Endothelial cell of umbilical vein (primary cell): ENCODE results near the gene CPA4. TPM values are rescaled to one million over a fixed set of nuclear protein-coding genes. Genes with fewer than 3 reads are reported as not detected.

Source experiments
- BruUV-seq: library from RNA; stranded (reverse); fragments of 400-500 nt; replicated peaks from 2 replicates; lab custom pipeline; 2021; lab: Mats Ljungman, UMichigan
- CTCF ChIA-PET: fragments of 300-600, 350-600 bp; sonication (Branson Sonifier 250); formaldehyde crosslinking; loops from one replicate; lab custom pipeline; 2021; ENCODE audit warnings: antibody characterized with exemption, inconsistent platforms; lab: Charles Lee
- POLR2A ChIA-PET: fragments of 300-600, 350-600 bp; sonication (Branson Sonifier 250); formaldehyde crosslinking; loops from one replicate; lab custom pipeline; 2021; ENCODE audit warnings: antibody characterized with exemption, inconsistent platforms; lab: Charles Lee
- DNase-seq: peaks from one replicate; pipeline ENCODE4 v3.0.0-alpha.2; 2011; ENCODE audit warnings: low read depth, low spot score
- FAIRE-seq: peaks from 2 replicates; lab custom pipeline; 2011; peaks lifted over from hg19 to GRCh38; lab: Jason Lieb, UNC
- H2AFZ ChIP-seq: 2 replicates; pipeline ENCODE4 v1.6.0; 2012; ENCODE audit warnings: low read depth, low read length, control low read depth, inconsistent platforms
- H3K27ac ChIP-seq: 2 replicates; pipeline ENCODE4 v1.5.1; 2011; ENCODE audit warnings: low read depth, mild to moderate bottlenecking, control low read depth, low read length, moderate library complexity; ENCODE audit not compliant: insufficient read depth
- H3K27me3 ChIP-seq, 2 experiments: 2 replicates each; pipeline versions ENCODE4 v1.6.0 to v1.6.1; 2011; ENCODE audit warnings: low read length in 2 of 2, mixed read lengths in 1 of 2; ENCODE audit not compliant: control insufficient read depth in 2 of 2, insufficient read depth in 2 of 2
- H3K36me3 ChIP-seq, 2 experiments: 2 replicates in 1 of 2; 3 replicates in 1 of 2; pipeline ENCODE4 v1.5.1; 2011; ENCODE audit warnings: low read length in 2 of 2, mild to moderate bottlenecking in 1 of 2, moderate library complexity in 1 of 2; ENCODE audit not compliant: control insufficient read depth in 2 of 2, insufficient read depth in 2 of 2; ENCODE audit errors: extremely low read depth in 1 of 2
- H3K4me1 ChIP-seq: 3 replicates; pipeline ENCODE4 v1.5.1; 2011; ENCODE audit warnings: mild to moderate bottlenecking, low read length; ENCODE audit not compliant: control insufficient read depth, insufficient read depth; ENCODE audit errors: extremely low read depth
- H3K4me2 ChIP-seq: 2 replicates; pipeline ENCODE4 v1.6.1; 2011; ENCODE audit warnings: low read length, control low read depth, mixed read lengths; ENCODE audit not compliant: insufficient read depth
- H3K4me3 ChIP-seq, 3 experiments: fragments of 200-600 bp in 1 of 3; sonication (generic), shearing (Covaris generic) in 1 of 3; replicated peaks in 1 of 3; 2 replicates each; pipeline ENCODE4 v1.5.1; 2011 to 2016; ENCODE audit warnings: control low read depth in 3 of 3, low read length in 3 of 3, mild to moderate bottlenecking in 2 of 3, inconsistent platforms in 1 of 3, low read depth in 1 of 3, moderate library complexity in 1 of 3; ENCODE audit not compliant: insufficient read depth in 1 of 3
- H3K79me2 ChIP-seq: 2 replicates; pipeline ENCODE4 v1.6.0; 2012; ENCODE audit warnings: low read length, inconsistent platforms; ENCODE audit not compliant: control insufficient read depth, insufficient read depth
- H3K9ac ChIP-seq: replicated peaks from 2 replicates; pipeline ENCODE3; 2011; ENCODE audit warnings: low read length, control low read depth; ENCODE audit not compliant: insufficient read depth; ENCODE audit errors: extremely low read depth
- H3K9me1 ChIP-seq: replicated peaks from 3 replicates; pipeline ENCODE4 v1.6.0; 2011; ENCODE audit warnings: mild to moderate bottlenecking, low read length; ENCODE audit not compliant: control insufficient read depth, insufficient read depth; ENCODE audit errors: extremely low read depth
- H3K9me3 ChIP-seq: replicated peaks from 2 replicates; pipeline ENCODE4 v1.5.1; 2012; ENCODE audit warnings: low read length, inconsistent platforms; ENCODE audit not compliant: control insufficient read depth, insufficient read depth
- H4K20me1 ChIP-seq: replicated peaks from 2 replicates; pipeline ENCODE3; 2011; ENCODE audit warnings: mild to moderate bottlenecking, low read length; ENCODE audit not compliant: control insufficient read depth, insufficient read depth; ENCODE audit errors: extremely low read depth
- CTCF ChIP-seq, 2 donors: IDR thresholded peaks; 1 replicate in 1 of 2; 2 replicates in 1 of 2; pipeline ENCODE4 v1.5.1; 2011; ENCODE audit warnings: low read length in 2 of 2, mild to moderate bottlenecking in 2 of 2, moderate library complexity in 2 of 2, control low read depth in 1 of 2, inconsistent platforms in 1 of 2, low read depth in 1 of 2; ENCODE audit not compliant: insufficient read depth in 1 of 2; ENCODE audit errors: extremely low read depth in 1 of 2
- EZH2 ChIP-seq: IDR thresholded peaks from 2 replicates; pipeline ENCODE4 v1.6.1; 2012; ENCODE audit warnings: borderline replicate concordance, low read depth, mild to moderate bottlenecking, moderate library complexity, low read length, inconsistent platforms; ENCODE audit not compliant: severe bottlenecking
- FOS ChIP-seq: IDR thresholded peaks from 2 replicates; pipeline ENCODE4 v1.6.1; 2011; ENCODE audit warnings: mild to moderate bottlenecking, low read length, moderate library complexity, borderline replicate concordance; ENCODE audit not compliant: insufficient read depth
- GATA2 ChIP-seq: IDR thresholded peaks from 2 replicates; pipeline ENCODE4 v1.7.0; 2011; ENCODE audit warnings: low read depth, mild to moderate bottlenecking, moderate library complexity, mixed read lengths, low read length; ENCODE audit not compliant: insufficient read length, insufficient read depth
- JUN ChIP-seq: IDR thresholded peaks from 2 replicates; pipeline ENCODE4 v1.6.1; 2011; ENCODE audit warnings: borderline replicate concordance, low read depth; ENCODE audit not compliant: insufficient read length, insufficient read depth
- MAX ChIP-seq: IDR thresholded peaks from 2 replicates; pipeline ENCODE4 v1.6.1; 2011; ENCODE audit not compliant: insufficient read depth, insufficient read length
- MYC ChIP-seq: IDR thresholded peaks from one replicate; pipeline ENCODE4 v1.6.1; 2011; ENCODE audit warnings: mild to moderate bottlenecking, low read depth, low read length
- POLR2A ChIP-seq: IDR thresholded peaks from 2 replicates; pipeline ENCODE4 v1.6.1; 2012; ENCODE audit warnings: low read depth, mild to moderate bottlenecking, control low read depth, low read length
- POLR2AphosphoS5 ChIP-seq: IDR thresholded peaks from 2 replicates; pipeline ENCODE4 v1.6.1; 2012; ENCODE audit warnings: low read depth, mild to moderate bottlenecking, control low read depth, low read length, moderate library complexity; ENCODE audit not compliant: insufficient read depth
- dilution Hi-C: fragments of 300-500 bp; cut with MboI; formaldehyde crosslinking; loops from one replicate; pipeline ENCODE4 v1.15.0; 2019; ENCODE audit warnings: low sequenced_read_pairs; ENCODE audit not compliant: extremely low pct_ligation_motif_present
- intact Hi-C: fragments of 100-400 bp; cut with micrococcal nuclease; formaldehyde crosslinking; loops from one replicate; pipeline ENCODE4 v1.10.0; 2022
- polyA plus RNA-seq, 4 experiments: library from polyadenylated mRNA; depleted of rRNA in 3 of 4; stranded (reverse) in 3 of 4; unstranded in 1 of 4; fragments of >200 nt; gene quantifications; 2 replicates each; pipeline versions ENCODE4 v1.2.1 to v1.2.3, GENCODE V29; 2011 to 2012; ENCODE audit warnings: missing spikeins in 1 of 4
- total RNA-seq: library from RNA; stranded (reverse); gene quantifications from 2 replicates; pipeline ENCODE4 v1.2.3, GENCODE V29; 2021

CPA4 gene
- total and polyA plus RNA-seq, 2 donors (not counting 3 experiments of a cell fraction or from before 2014, with no cell fraction given), result 0.36 TPM; not detected in 1

GRCh38 chr7:130303551-130303950, 10.6 kb downstream of the CPA4 start:
- Histone ChIP-seq H3K4me2 (no peak overlapping the region), H3K79me2 (no peaks in the 10 kb centered on the region), H3K36me3 (no peaks in the 10 kb centered on the region), H2AFZ (no peak overlapping the region), H4K20me1 (no peaks in the 10 kb centered on the region), H3K9ac (no peak overlapping the region), H3K9me1 (no peaks in the 10 kb centered on the region), H3K4me1 (no peaks in the 10 kb centered on the region), H3K27me3 (peaks cover 0 to 3% of the 10 kb centered on the region in 2 experiments), H3K4me3 (no peak overlapping the region), H3K9me3 (no peaks in the 10 kb centered on the region), H3K27ac (no peak overlapping the region)
- ChIA-PET CTCF (interaction anchor here (2.2 kb wide), 1 partner anchor 10 kb away, joined by 10 read pairs; the partner anchor contains the start of gene CPA4), POLR2A (no interaction called here)
- BruUV-seq, result no TSS peak
- TF ChIP-seq JUN (no peak), EZH2 (no peak), POLR2A (no peak), POLR2AphosphoS5 (no peak), MAX (no peak), MYC (no peak), FOS (no peak), GATA2 (no peak), CTCF (IDR thresholded peaks at IDR 0.05; ENCODE audit: extremely low read depth in 1 of 2, insufficient read depth in 1 of 2, low read depth in 1 of 2, low read length in 2 of 2) (no peak)
- DNase-seq (no peak), FAIRE-seq (no peak)
- dilution Hi-C loops (no loop called here), intact Hi-C loops (no loop called here)
